GM18499 (cell line): Measurements from ENCODE around the gene MYOCOS.

Experiments
- ATAC-seq: cut with Tn5 transposase; IDR thresholded peaks from one replicate; pipeline ENCODE4 v1.9.1; 2021; ENCODE audit warnings: moderate number of reproducible peaks; ENCODE audit not compliant: insufficient read depth, unreplicated experiment

Gene MYOCOS

GRCh38 chr1:171623651-171624331, 1.7 kb downstream of the MYOCOS start:
- no peak for ATAC-seq

GRCh38 chr1:171625225-171625624, 3.2 kb downstream of the MYOCOS start:
- no peak for ATAC-seq

- no peak for ATAC-seq
Measured at GRCh38 chr1:171627020-171627419, 5.0 kb downstream of the MYOCOS start.

- no peak for ATAC-seq
Measured at GRCh38 chr1:171628225-171628624, 6.2 kb downstream of the MYOCOS start.

- ATAC-seq = no peak
Measured at GRCh38 chr1:171635661-171636060, 13.6 kb downstream of the MYOCOS start.

- ATAC-seq = no peak
Measured at GRCh38 chr1:171636141-171636540, 14.1 kb downstream of the MYOCOS start.

GRCh38 chr1:171637928-171638576, 16.0 kb downstream of the MYOCOS start:
- ATAC-seq = no peak

- ATAC-seq = no peak
Measured at GRCh38 chr1:171640225-171640624, 18.2 kb downstream of the MYOCOS start.

GRCh38 chr1:171641076-171641864, 19.2 kb downstream of the MYOCOS start:
- no peak for ATAC-seq

GRCh38 chr1:171642197-171642596, 20.2 kb downstream of the MYOCOS start:
- ATAC-seq = no peak

GRCh38 chr1:171643156-171643555, 21.1 kb downstream of the MYOCOS start:
- no peak for ATAC-seq

GRCh38 chr1:171644805-171645483, 22.9 kb downstream of the MYOCOS start:
- no peak for ATAC-seq

- ATAC-seq = no peak
Measured at GRCh38 chr1:171645553-171646248, 23.7 kb downstream of the MYOCOS start.

- ATAC-seq = no peak
Measured at GRCh38 chr1:171646249-171646560, 24.2 kb downstream of the MYOCOS start.

- no peak for ATAC-seq
Measured at GRCh38 chr1:171652234-171652822, 30.3 kb downstream of the MYOCOS start, which contains the start of gene MYOC. MYOC (minus strand) TSS chr1:171652688; CDS start chr1:171652611, 77 bp downstream.

GRCh38 chr1:171653796-171654195, 31.8 kb downstream of the MYOCOS start:
- no peak for ATAC-seq

- no peak for ATAC-seq
Measured at GRCh38 chr1:171654201-171654941, 32.3 kb downstream of the MYOCOS start.

GRCh38 chr1:171654942-171655745, 33.1 kb downstream of the MYOCOS start:
- ATAC-seq = no peak
